ENCODE data around the gene SMIM12. TPM values are rescaled to one million over a fixed set of nuclear protein-coding genes. Genes with fewer than 3 reads are reported as not detected.

SMIM12 gene
- polyA plus RNA-seq, 1 experiment, result 41.7 TPM

- Histone ChIP-seq H3K27me3 (ENCODE audit: control insufficient read depth, insufficient read depth, low read length) (no peaks in the 10 kb centered on the region), H3K9me3 (ENCODE audit: control insufficient read depth, insufficient read depth, low read length) (no peaks in the 10 kb centered on the region; the same call in 1 of the 2 replicates), H3K4me3 (ENCODE audit: low read depth, low read length) (no peak overlapping the region), H3K27ac (ENCODE audit: low read depth, low read length) (no peak overlapping the region)
- CTCF ChIA-PET, result no interaction called here
- no peak for DNase-seq (ENCODE audit: low read depth, low spot score)
- POLR2A ChIA-PET, result no interaction called here
- TF ChIP-seq CTCF (IDR thresholded peaks at IDR 0.05; ENCODE audit: low read depth, low read length), result no peak
Observed at GRCh38 chr1:34906222-34906621, 46.7 kb upstream of the SMIM12 start.

- no peak for DNase-seq (ENCODE audit: low read depth, low spot score)
Observed at GRCh38 chr1:34905098-34905459, 45.5 kb upstream of the SMIM12 start.

GRCh38 chr1:34904236-34905097, 44.9 kb upstream of the SMIM12 start:
- H3K27ac ChIP-seq (ENCODE audit: low read depth, low read length), result no peak overlapping the region
- no peaks in the 10 kb centered on the region; the same call in 1 of the 2 replicates for H3K9me3 ChIP-seq (ENCODE audit: control insufficient read depth, insufficient read depth, low read length)
- TF ChIP-seq CTCF (IDR thresholded peaks at IDR 0.05; ENCODE audit: low read depth, low read length), result no peak
- POLR2A ChIA-PET, result no interaction called here
- H3K27me3 ChIP-seq (ENCODE audit: control insufficient read depth, insufficient read depth, low read length), result no peaks in the 10 kb centered on the region
- no peak overlapping the region for H3K4me3 ChIP-seq (ENCODE audit: low read depth, low read length)
- DNase-seq (ENCODE audit: low read depth, low spot score), result no peak
- CTCF ChIA-PET, result no interaction called here

More at GRCh38 chr1:34905098-34905459, 45.5 kb upstream of the SMIM12 start:
- Histone ChIP-seq H3K27me3 (ENCODE audit: control insufficient read depth, insufficient read depth, low read length) (no peaks in the 10 kb centered on the region), H3K4me3 (ENCODE audit: low read depth, low read length) (no peak overlapping the region), H3K27ac (ENCODE audit: low read depth, low read length) (no peak overlapping the region), H3K9me3 (ENCODE audit: control insufficient read depth, insufficient read depth, low read length) (no peaks in the 10 kb centered on the region; the same call in 1 of the 2 replicates)
- ChIA-PET POLR2A (interaction anchor here (0.6 kb wide), 1 partner anchor 143 kb away, joined by 9 read pairs; no protein-coding TSS in a partner anchor), CTCF (no interaction called here)
- TF ChIP-seq CTCF (IDR thresholded peaks at IDR 0.05; ENCODE audit: low read depth, low read length), result no peak

GRCh38 chr1:34901919-34902318, 42.4 kb upstream of the SMIM12 start:
- H3K27me3 ChIP-seq (ENCODE audit: control insufficient read depth, insufficient read depth, low read length), result peaks cover 2% of the 10 kb centered on the region
- ChIA-PET CTCF (no interaction called here), POLR2A (no interaction called here)
- no peaks in the 10 kb centered on the region; the same call in 1 of the 2 replicates for H3K9me3 ChIP-seq (ENCODE audit: control insufficient read depth, insufficient read depth, low read length)
- H3K27ac ChIP-seq (ENCODE audit: low read depth, low read length), result no peak overlapping the region
- no peak for TF ChIP-seq CTCF (IDR thresholded peaks at IDR 0.05; ENCODE audit: low read depth, low read length)
- no peak overlapping the region for H3K4me3 ChIP-seq (ENCODE audit: low read depth, low read length)
- no peak for DNase-seq (ENCODE audit: low read depth, low spot score)

- Histone ChIP-seq H3K4me3 (ENCODE audit: low read depth, low read length) (no peak overlapping the region), H3K9me3 (ENCODE audit: control insufficient read depth, insufficient read depth, low read length) (no peaks in the 10 kb centered on the region; the same call in 1 of the 2 replicates), H3K27me3 (ENCODE audit: control insufficient read depth, insufficient read depth, low read length) (peaks cover 2% of the 10 kb centered on the region), H3K27ac (ENCODE audit: low read depth, low read length) (no peak overlapping the region)
- no peak for TF ChIP-seq CTCF (IDR thresholded peaks at IDR 0.05; ENCODE audit: low read depth, low read length)
- no peak for DNase-seq (ENCODE audit: low read depth, low spot score)
- CTCF ChIA-PET, result no interaction called here
- POLR2A ChIA-PET, result no interaction called here
Observed at GRCh38 chr1:34900775-34901502, 41.4 kb upstream of the SMIM12 start.
